ENCODE data around the gene MEOX1.
A peak's percentile ranks its signal among the peaks of the same experiment; 100 is the strongest.

MEOX1 gene

GRCh38 chr17:43599835-43600234, 61.9 kb downstream of the MEOX1 start:
- Histone ChIP-seq H4K20me1 (no peaks in the 10 kb centered on the region), H3K9ac (no peak overlapping the region), H3K9me3 (replicated peaks in 1 of 11) (no peaks in the 10 kb centered on the region), H3K4me1 (peaks cover 8 to 34% (median 14%) of the 10 kb centered on the region in 10 experiments; a peak in 18 of 20 replicates), H3K27ac (no peak overlapping the region), H3K4me3 (no peak overlapping the region), H3K36me3 (no peaks in the 10 kb centered on the region), H3K4me2 (peak overlapping the region in 6 of 11 experiments; percentile 27 to 61 (median 39); a peak in 12 of 22 replicates), H3K27me3 (no peaks in the 10 kb centered on the region)
- TF ChIP-seq Cebpa-rat (IDR thresholded peaks at IDR 0.05), result peak in 4 of 11 experiments; percentile 15 to 66 (median 50); a peak in 3 of 22 replicates

GRCh38 chr17:43599046-43599395, 62.7 kb downstream of the MEOX1 start:
- Histone ChIP-seq H3K36me3 (no peaks in the 10 kb centered on the region), H3K9me3 (replicated peaks in 1 of 11) (no peaks in the 10 kb centered on the region), H3K27me3 (no peaks in the 10 kb centered on the region), H3K4me1 (peaks cover 2 to 26% (median 10%) of the 10 kb centered on the region in 10 experiments; a peak in 14 of 20 replicates), H3K4me3 (no peak overlapping the region), H4K20me1 (no peaks in the 10 kb centered on the region), H3K9ac (no peak overlapping the region), H3K4me2 (no peak overlapping the region), H3K27ac (no peak overlapping the region)
- TF ChIP-seq Cebpa-rat (IDR thresholded peaks at IDR 0.05), result no peak

DNA sequence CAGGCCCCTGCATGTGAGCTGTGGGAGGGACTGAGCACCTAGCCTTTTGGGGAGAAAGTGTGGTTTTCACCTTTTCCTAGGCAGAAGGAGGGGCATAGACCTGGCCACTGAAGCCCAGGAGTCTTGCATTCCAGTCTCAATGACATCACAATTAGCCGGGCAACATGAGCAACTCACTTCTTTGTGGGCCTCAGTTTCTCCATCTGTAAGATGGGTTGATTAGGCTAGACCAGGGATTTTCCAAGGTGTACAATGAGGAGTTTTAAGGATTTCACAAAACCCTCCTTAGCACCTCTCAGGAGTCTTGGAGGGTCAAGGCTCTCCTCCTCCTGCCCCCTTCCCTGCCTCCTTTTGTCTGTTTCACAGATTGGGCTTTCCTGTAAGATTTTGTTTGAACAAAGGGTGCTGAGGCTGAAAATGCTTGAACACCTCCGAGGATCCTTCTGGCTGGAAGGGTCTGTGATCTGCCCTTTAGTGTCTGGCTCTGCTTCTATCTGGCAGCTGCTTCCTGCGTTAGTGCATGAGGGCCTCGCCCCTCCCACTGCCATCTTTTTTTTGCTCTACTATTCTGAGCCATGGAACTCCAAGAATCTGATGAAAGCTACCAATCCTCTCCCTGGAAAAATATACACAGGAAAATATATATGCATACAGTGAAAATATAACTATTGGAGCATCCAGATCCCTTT, 63.2 kb downstream of the MEOX1 start:
- H3K36me3 ChIP-seq, result no peaks in the 10 kb centered on the region
- H3K4me2 ChIP-seq, result no peak overlapping the region
- peaks cover 0 to 21% (median 7%) of the 10 kb centered on the region in 10 experiments; a peak in 10 of 20 replicates for H3K4me1 ChIP-seq
- H3K9me3 ChIP-seq (replicated peaks in 1 of 11), result no peaks in the 10 kb centered on the region
- H3K27me3 ChIP-seq, result no peaks in the 10 kb centered on the region
- TF ChIP-seq Cebpa-rat (IDR thresholded peaks at IDR 0.05), result no peak
- no peaks in the 10 kb centered on the region for H4K20me1 ChIP-seq
- no peak overlapping the region for H3K9ac ChIP-seq
- no peak overlapping the region for H3K4me3 ChIP-seq
- H3K27ac ChIP-seq, result no peak overlapping the region

DNA sequence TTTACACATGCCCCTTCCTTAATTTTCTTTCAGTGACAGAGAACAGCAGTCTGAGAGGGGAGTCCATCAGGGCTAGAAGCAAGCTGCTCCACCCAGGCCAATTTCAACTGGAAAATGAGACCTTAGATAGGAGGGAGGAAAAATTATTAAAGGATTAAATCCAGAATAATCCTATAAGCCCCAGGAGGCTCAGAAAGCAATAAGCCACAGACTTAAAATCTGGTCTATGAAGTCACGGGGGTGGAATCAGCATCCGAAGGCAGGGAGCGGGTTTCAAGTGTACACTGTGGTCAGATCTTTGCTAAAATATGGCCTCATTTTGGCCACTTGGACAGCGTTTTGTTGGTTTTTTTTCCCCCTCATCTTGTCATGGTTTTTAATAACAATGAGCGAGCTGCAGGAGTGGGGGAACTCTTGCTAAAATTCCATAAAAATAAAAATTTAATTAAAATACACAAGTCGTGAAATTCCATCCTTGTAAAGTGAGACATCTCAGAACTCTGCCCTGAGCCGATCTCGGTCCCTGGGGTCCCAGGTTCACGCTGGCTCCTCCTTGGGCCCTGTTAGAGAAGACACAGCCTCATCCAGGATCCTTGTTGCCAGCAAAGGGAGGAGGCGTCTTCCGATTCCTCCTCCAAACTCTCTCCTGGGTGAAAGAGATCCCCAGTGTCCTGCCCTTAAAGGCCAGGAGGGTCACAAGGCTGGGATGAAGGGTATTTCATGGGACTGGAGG, 63.9 kb downstream of the MEOX1 start:
- Histone ChIP-seq H3K36me3 (no peaks in the 10 kb centered on the region), H3K27ac (no peak overlapping the region), H3K4me1 (peaks cover 0 to 18% (median 7%) of the 10 kb centered on the region in 10 experiments; a peak in 9 of 20 replicates), H3K9me3 (replicated peaks in 1 of 11) (no peaks in the 10 kb centered on the region), H3K4me3 (no peak overlapping the region), H3K9ac (no peak overlapping the region), H4K20me1 (no peaks in the 10 kb centered on the region), H3K27me3 (no peaks in the 10 kb centered on the region), H3K4me2 (no peak overlapping the region)
- no peak for TF ChIP-seq Cebpa-rat (IDR thresholded peaks at IDR 0.05)

DNA sequence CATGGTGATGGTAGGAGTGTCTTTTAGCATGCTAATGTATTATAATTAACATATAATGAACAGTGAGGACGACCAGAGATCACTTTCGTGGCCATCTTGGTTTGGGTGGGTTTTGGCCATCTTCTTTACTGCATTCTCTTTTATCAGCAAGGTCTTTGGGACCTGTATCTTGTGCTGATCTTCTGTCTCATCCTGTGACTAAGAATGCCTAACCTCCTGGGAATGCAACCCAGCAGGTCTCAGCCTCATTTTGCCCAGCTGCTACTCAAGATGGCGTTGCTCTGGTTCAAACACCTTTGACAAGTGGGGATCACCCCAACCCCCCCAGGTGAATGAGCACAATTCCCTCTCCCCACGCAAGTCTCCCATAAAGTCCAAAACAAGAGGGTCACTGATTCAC, 66.3 kb downstream of the MEOX1 start:
- Histone ChIP-seq H3K4me2 (no peak overlapping the region), H3K27ac (no peak overlapping the region), H3K36me3 (no peaks in the 10 kb centered on the region), H3K9ac (no peak overlapping the region), H3K27me3 (no peaks in the 10 kb centered on the region), H3K4me1 (peaks cover 0 to 14% (median 7%) of the 10 kb centered on the region in 10 experiments; a peak in 9 of 20 replicates), H3K9me3 (replicated peaks in 1 of 11) (no peaks in the 10 kb centered on the region), H4K20me1 (no peaks in the 10 kb centered on the region), H3K4me3 (no peak overlapping the region)
- TF ChIP-seq Cebpa-rat (IDR thresholded peaks at IDR 0.05), result no peak

DNA sequence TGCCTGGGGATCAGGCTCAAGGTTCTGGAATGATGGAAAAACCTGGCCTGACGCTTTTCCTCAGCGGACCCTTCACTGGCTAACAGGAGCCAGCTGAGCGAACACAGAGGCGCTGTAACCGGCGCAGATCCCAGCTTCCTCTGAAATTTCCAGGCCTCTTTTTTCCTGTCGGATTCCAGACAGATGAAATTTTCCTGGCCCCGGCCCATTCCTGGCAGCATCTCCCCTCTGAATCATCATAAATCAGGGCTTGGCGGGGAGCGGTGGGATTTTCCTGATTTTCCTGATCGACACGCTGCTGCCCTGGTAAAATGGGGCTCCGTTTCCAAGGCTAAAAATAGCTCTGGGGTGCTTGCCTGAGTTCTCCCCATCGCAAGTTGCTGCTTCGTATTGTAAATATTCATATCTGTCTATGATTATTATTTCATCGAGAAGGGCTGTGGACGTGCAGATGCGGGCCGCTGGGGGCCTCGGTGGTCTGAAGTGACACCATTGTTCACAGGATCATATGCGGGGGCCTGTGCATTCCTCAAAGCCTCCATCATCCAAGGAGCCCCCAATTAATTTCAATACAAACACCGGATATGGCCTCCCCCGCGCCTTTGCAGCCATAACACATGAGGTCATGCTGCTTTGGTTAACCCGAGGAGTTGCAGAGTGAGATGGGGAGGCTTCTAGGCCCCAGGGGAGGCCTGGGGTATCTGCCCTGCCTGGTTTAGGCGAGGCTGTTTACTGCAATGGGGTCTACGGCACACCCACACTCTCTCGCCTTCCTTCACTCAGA, 69.8 kb downstream of the MEOX1 start:
- H3K9me3 ChIP-seq (replicated peaks in 1 of 11), result peaks cover 12 to 21% (median 18%) of the 10 kb centered on the region in 11 experiments
- H4K20me1 ChIP-seq, result no peaks in the 10 kb centered on the region
- no peak overlapping the region for H3K4me3 ChIP-seq
- H3K4me2 ChIP-seq, result no peak overlapping the region
- H3K4me1 ChIP-seq, result peaks cover 0 to 14% (median 8%) of the 10 kb centered on the region in 10 experiments; a peak in 11 of 20 replicates
- H3K27me3 ChIP-seq, result no peaks in the 10 kb centered on the region
- no peak overlapping the region for H3K27ac ChIP-seq
- H3K9ac ChIP-seq, result no peak overlapping the region
- peaks cover 0 to 4% (median 0%) of the 10 kb centered on the region in 11 experiments; a peak in 1 of 22 replicates for H3K36me3 ChIP-seq
- TF ChIP-seq Cebpa-rat (IDR thresholded peaks at IDR 0.05), result no peak

DNA sequence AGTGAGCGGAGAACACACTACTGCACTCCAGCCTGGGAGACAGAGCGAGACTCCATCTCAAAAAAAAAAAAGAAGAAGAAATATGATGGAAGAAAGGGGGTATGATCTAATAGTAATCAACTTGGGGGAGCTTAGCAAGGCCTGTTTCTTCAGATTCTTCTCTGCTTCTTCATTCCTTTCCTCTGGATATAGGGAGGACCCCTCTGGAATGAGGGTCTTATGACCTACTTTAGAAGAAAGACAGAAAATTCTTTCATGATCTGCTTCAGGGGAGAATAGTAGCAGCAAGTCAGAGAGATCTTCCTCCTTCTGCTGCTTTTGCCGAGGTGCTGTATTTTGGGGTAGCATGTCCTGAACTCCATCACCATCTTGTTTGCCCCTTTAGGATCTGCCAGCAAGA, 70.7 kb downstream of the MEOX1 start:
- H4K20me1 ChIP-seq, result no peaks in the 10 kb centered on the region
- no peak overlapping the region for H3K4me3 ChIP-seq
- H3K36me3 ChIP-seq, result peaks cover 0 to 4% (median 0%) of the 10 kb centered on the region in 11 experiments; a peak in 1 of 22 replicates
- H3K27ac ChIP-seq, result no peak overlapping the region
- TF ChIP-seq Cebpa-rat (IDR thresholded peaks at IDR 0.05), result no peak
- H3K9me3 ChIP-seq (replicated peaks in 1 of 11), result peaks cover 21 to 31% (median 27%) of the 10 kb centered on the region in 11 experiments
- H3K4me1 ChIP-seq, result peaks cover 0 to 14% (median 8%) of the 10 kb centered on the region in 10 experiments; a peak in 11 of 20 replicates
- no peak overlapping the region for H3K4me2 ChIP-seq
- H3K9ac ChIP-seq, result no peak overlapping the region
- H3K27me3 ChIP-seq, result no peaks in the 10 kb centered on the region
